ENCODE data around the gene TOR1AIP2.

- no peak for TF ChIP-seq ARNTL (CRISPR knock-in tag; IDR thresholded peaks at IDR 0.05; ENCODE audit: borderline replicate concordance, low read depth)
- TF ChIP-seq, protein P1, sequence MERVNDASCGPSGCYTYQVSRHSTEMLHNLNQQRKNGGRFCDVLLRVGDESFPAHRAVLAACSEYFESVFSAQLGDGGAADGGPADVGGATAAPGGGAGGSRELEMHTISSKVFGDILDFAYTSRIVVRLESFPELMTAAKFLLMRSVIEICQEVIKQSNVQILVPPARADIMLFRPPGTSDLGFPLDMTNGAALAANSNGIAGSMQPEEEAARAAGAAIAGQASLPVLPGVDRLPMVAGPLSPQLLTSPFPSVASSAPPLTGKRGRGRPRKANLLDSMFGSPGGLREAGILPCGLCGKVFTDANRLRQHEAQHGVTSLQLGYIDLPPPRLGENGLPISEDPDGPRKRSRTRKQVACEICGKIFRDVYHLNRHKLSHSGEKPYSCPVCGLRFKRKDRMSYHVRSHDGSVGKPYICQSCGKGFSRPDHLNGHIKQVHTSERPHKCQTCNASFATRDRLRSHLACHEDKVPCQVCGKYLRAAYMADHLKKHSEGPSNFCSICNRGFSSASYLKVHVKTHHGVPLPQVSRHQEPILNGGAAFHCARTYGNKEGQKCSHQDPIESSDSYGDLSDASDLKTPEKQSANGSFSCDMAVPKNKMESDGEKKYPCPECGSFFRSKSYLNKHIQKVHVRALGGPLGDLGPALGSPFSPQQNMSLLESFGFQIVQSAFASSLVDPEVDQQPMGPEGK (CRISPR knock-in tag; IDR thresholded peaks at IDR 0.05; ENCODE audit: borderline replicate concordance): no peak
These were observed 56.1 kb downstream of the TOR1AIP2 start for GRCh38 chr1:179821524-179821923.

All from SK-N-SH treated with all-trans-retinoic acid at 6 μM for 48 hours (cell line).